ENCODE data around the gene FHOD3.

DNA sequence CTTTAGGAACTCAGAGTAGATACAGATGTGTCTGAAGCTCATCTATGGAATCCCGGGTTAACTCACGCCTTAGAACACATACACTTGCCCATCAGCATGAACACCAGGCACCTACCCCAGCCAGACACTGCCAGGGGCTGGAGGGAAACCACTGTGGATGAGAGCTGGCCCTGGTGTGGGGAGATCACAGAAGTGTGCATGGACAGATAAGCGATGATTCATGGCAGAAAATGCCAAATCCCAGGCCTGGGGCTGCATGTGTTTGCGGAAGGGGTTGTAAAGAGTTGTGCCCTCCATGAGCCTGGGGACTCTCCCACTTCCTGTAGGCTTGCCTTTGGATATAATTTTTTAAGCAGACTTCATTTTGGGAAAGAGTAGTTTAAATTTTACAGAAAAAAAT, 193.4 kb downstream of the FHOD3 start:
- TF ChIP-seq CTCF (IDR thresholded peaks at IDR 0.05 in 8 of 11, conservative IDR thresholded peaks at IDR 0.05 in 3 of 11) (no peak), POLR2A (IDR thresholded peaks at IDR 0.05) (no peak), POLR2AphosphoS5 (IDR thresholded peaks at IDR 0.05) (no peak)

Measured in spleen (tissue), 7 donors.